H9 (cell line): ENCODE results near the gene INTS1. TPM values are rescaled to one million over a fixed set of nuclear protein-coding genes. Genes with fewer than 3 reads are reported as not detected.
"Not testable (repeated sequence)": the region's sequence is repeated elsewhere in the genome, so short reads cannot be mapped to it uniquely, and the experiment has no call there.

ENCODE experiments used
- DNase-seq: peaks from one replicate; pipeline ENCODE4 v3.0.0-alpha.2; 2017
- H2AFZ ChIP-seq: one replicate; pipeline ENCODE4 v1.6.1; 2013; ENCODE audit warnings: mild to moderate bottlenecking, low read length, control low read depth, moderate library complexity
- H2AK5ac ChIP-seq: 2 replicates; pipeline ENCODE4 v1.6.1; 2013; ENCODE audit warnings: low read length, control low read depth, mixed read lengths; ENCODE audit not compliant: insufficient read length
- H2BK120ac ChIP-seq: one replicate; pipeline ENCODE4 v1.6.1; 2013; ENCODE audit warnings: low read depth, mild to moderate bottlenecking, low read length, control low read depth, inconsistent platforms; ENCODE audit not compliant: poor library complexity, severe bottlenecking
- H2BK12ac ChIP-seq: 2 replicates; pipeline ENCODE4 v1.6.1; 2013; ENCODE audit warnings: low read length, control low read depth, mixed read lengths, low read depth; ENCODE audit not compliant: insufficient read length
- H2BK15ac ChIP-seq: 2 replicates; pipeline ENCODE4 v1.6.1; 2013; ENCODE audit warnings: low read depth, low read length, control low read depth
- H2BK20ac ChIP-seq: one replicate; pipeline ENCODE4 v1.6.1; 2013; ENCODE audit warnings: low read depth, mild to moderate bottlenecking, low read length, control low read depth, inconsistent platforms; ENCODE audit not compliant: poor library complexity, severe bottlenecking
- H2BK5ac ChIP-seq: 2 replicates; pipeline ENCODE4 v1.6.1; 2013; ENCODE audit warnings: low read length, control low read depth, mixed read lengths; ENCODE audit not compliant: insufficient read length
- H3K14ac ChIP-seq: 2 replicates; pipeline ENCODE4 v1.6.1; 2013; ENCODE audit warnings: low read length, control low read depth; ENCODE audit not compliant: insufficient read depth
- H3K18ac ChIP-seq: 2 replicates; pipeline ENCODE4 v1.6.1; 2013; ENCODE audit warnings: low read depth, mild to moderate bottlenecking, mixed read lengths, low read length, control low read depth; ENCODE audit not compliant: insufficient read length
- H3K23ac ChIP-seq: 2 replicates; pipeline ENCODE4 v1.6.1; 2013; ENCODE audit warnings: low read length, control low read depth, mixed read lengths, low read depth; ENCODE audit not compliant: insufficient read length
- H3K23me2 ChIP-seq: 2 replicates; pipeline ENCODE4 v1.6.1; 2013; ENCODE audit warnings: low read depth, mild to moderate bottlenecking, mixed read lengths, low read length, control low read depth; ENCODE audit not compliant: insufficient read length, poor library complexity, severe bottlenecking
- H3K27ac ChIP-seq: 2 replicates; pipeline ENCODE4 v1.5.1; 2013; ENCODE audit warnings: low read length, control low read depth, mixed read lengths, low read depth; ENCODE audit not compliant: insufficient read length
- H3K27me3 ChIP-seq: 2 replicates; pipeline ENCODE4 v1.6.1; 2013; ENCODE audit warnings: low read length, control low read depth, inconsistent platforms; ENCODE audit not compliant: insufficient read depth
- H3K4ac ChIP-seq: 2 replicates; pipeline ENCODE4 v1.6.1; 2013; ENCODE audit warnings: low read depth, mild to moderate bottlenecking, control low read depth, inconsistent platforms, low read length, moderate library complexity
- H3K4me1 ChIP-seq: 2 replicates; pipeline ENCODE4 v1.6.1; 2013; ENCODE audit warnings: low read length, control low read depth, inconsistent platforms; ENCODE audit not compliant: insufficient read depth
- H3K4me2 ChIP-seq: 2 replicates; pipeline ENCODE4 v1.6.1; 2013; ENCODE audit warnings: low read length, control low read depth, mixed read lengths; ENCODE audit not compliant: insufficient read length, insufficient read depth
- H3K56ac ChIP-seq: 2 replicates; pipeline ENCODE4 v1.6.1; 2013; ENCODE audit warnings: low read depth, mild to moderate bottlenecking, mixed read lengths, low read length, control low read depth; ENCODE audit not compliant: insufficient read length
- H3K79me1 ChIP-seq: 2 replicates; pipeline ENCODE4 v1.6.1; 2013; ENCODE audit warnings: low read depth, mild to moderate bottlenecking, moderate library complexity, low read length, control low read depth, inconsistent platforms; ENCODE audit not compliant: insufficient read depth, poor library complexity, severe bottlenecking
- H3K79me2 ChIP-seq: 2 replicates; pipeline ENCODE4 v1.6.1; 2013; ENCODE audit warnings: low read length, control low read depth, inconsistent platforms; ENCODE audit not compliant: insufficient read depth
- H3K9ac ChIP-seq: 2 replicates; pipeline ENCODE4 v1.6.1; 2013; ENCODE audit warnings: low read length, control low read depth, mixed read lengths; ENCODE audit not compliant: insufficient read length; ENCODE audit errors: extremely low read depth
- H3K9me3 ChIP-seq: one replicate; pipeline ENCODE4 v1.6.1; 2013; ENCODE audit warnings: low read depth, low read length, inconsistent platforms; ENCODE audit not compliant: control insufficient read depth
- H3T11ph ChIP-seq: one replicate; pipeline ENCODE4 v1.6.1; 2013; ENCODE audit warnings: mild to moderate bottlenecking, low read length, control low read depth, inconsistent platforms
- H4K20me1 ChIP-seq: one replicate; pipeline ENCODE4 v1.6.1; 2013; ENCODE audit not compliant: control insufficient read depth, insufficient read length, insufficient read depth
- H4K5ac ChIP-seq: 2 replicates; pipeline ENCODE4 v1.6.1; 2013; ENCODE audit warnings: low read depth, mild to moderate bottlenecking, mixed read lengths, low read length, control low read depth; ENCODE audit not compliant: insufficient read length
- H4K8ac ChIP-seq: replicated peaks from 2 replicates; pipeline ENCODE4 v1.6.1; 2013; ENCODE audit warnings: low read length, control low read depth, mixed read lengths, low read depth; ENCODE audit not compliant: insufficient read length
- H4K91ac ChIP-seq: 2 replicates; pipeline ENCODE4 v1.6.1; 2013; ENCODE audit warnings: low read depth, mild to moderate bottlenecking, moderate library complexity, mixed read lengths, low read length, control low read depth; ENCODE audit not compliant: insufficient read length
- H3K27ac Mint-ChIP-seq, 3 experiments: 2 replicates in 2 of 3; 3 replicates in 1 of 3; pipeline ENCODE4 v1.8.0; 2020 to 2021; ENCODE audit warnings: mixed read lengths in 3 of 3, mild to moderate bottlenecking in 1 of 3, moderate library complexity in 1 of 3
- H3K27me3 Mint-ChIP-seq: 2 replicates; pipeline ENCODE4 v1.8.0; 2021; ENCODE audit warnings: low read depth, mild to moderate bottlenecking, moderate library complexity, mixed read lengths
- H3K36me3 Mint-ChIP-seq, 3 experiments: 2 replicates in 2 of 3; 3 replicates in 1 of 3; pipeline ENCODE4 v1.8.0; 2020 to 2021; ENCODE audit warnings: low read depth in 3 of 3, mixed read lengths in 3 of 3; ENCODE audit not compliant: insufficient read depth in 1 of 3
- H3K4me1 Mint-ChIP-seq, 2 experiments: 2 replicates each; pipeline ENCODE4 v1.8.0; 2020; ENCODE audit warnings: mixed read lengths in 2 of 2
- H3K4me3 Mint-ChIP-seq, 2 experiments: 2 replicates in 1 of 2; 3 replicates in 1 of 2; pipeline ENCODE4 v1.8.0; 2020 to 2021; ENCODE audit warnings: mild to moderate bottlenecking in 2 of 2, mixed read lengths in 2 of 2, moderate library complexity in 1 of 2
- H3K9me3 Mint-ChIP-seq, 2 experiments: 2 replicates in 1 of 2; 3 replicates in 1 of 2; pipeline ENCODE4 v1.8.0; 2020; ENCODE audit warnings: mild to moderate bottlenecking in 2 of 2, mixed read lengths in 2 of 2, moderate library complexity in 1 of 2
- WGBS: extraction: QIAGEN DNeasy Blood & Tissue Kit; methylation state at CpG from one replicate; pipeline ENCODE4 v1.1.7; 2013; ENCODE audit warnings: missing lambda C conversion rate, low lambda C conversion rate, mixed read lengths; ENCODE audit not compliant: insufficient read length; ENCODE audit errors: extremely low coverage; 5-methylcytosine and 5-hydroxymethylcytosine counted together
- total RNA-seq: library from RNA; stranded (reverse); gene quantifications from 2 replicates; pipeline ENCODE4 v1.2.1, GENCODE V29; 2021
- TF ChIP-seq, protein P1 (sequence below): fragments of 200-600 bp; sonication (generic); conservative IDR thresholded peaks from 3 replicates; pipeline ENCODE4 v1.8.0; 2021; ENCODE audit warnings: antibody characterized with exemption, mild to moderate bottlenecking

The INTS1 gene
- total RNA-seq, 1 experiment from 2014 or later: 133 TPM

- no peaks in the 10 kb centered on the region for H3K23me2 ChIP-seq
- H3K18ac ChIP-seq: no peak overlapping the region
- no peak overlapping the region for H3T11ph ChIP-seq
- H3K9ac ChIP-seq: no peak overlapping the region
- H4K20me1 ChIP-seq: peaks cover 2% of the 10 kb centered on the region
- no peaks in the 10 kb centered on the region for H3K27me3 Mint-ChIP-seq
- no peaks in the 10 kb centered on the region for H3K36me3 Mint-ChIP-seq
- no peaks in the 10 kb centered on the region; a peak in 1 of 5 replicates for H3K9me3 Mint-ChIP-seq
- H3K4me1 Mint-ChIP-seq: peaks cover 3% of the 10 kb centered on the region in 2 experiments; a peak in 1 of 4 replicates
- WGBS: no CpG with 5 or more reads among the region's 17 CpGs
- H3K27me3 ChIP-seq: no peaks in the 10 kb centered on the region
- no peak overlapping the region for H2BK20ac ChIP-seq
- no peak overlapping the region for H4K5ac ChIP-seq
- H4K91ac ChIP-seq: no peak overlapping the region
- TF ChIP-seq, protein P1, sequence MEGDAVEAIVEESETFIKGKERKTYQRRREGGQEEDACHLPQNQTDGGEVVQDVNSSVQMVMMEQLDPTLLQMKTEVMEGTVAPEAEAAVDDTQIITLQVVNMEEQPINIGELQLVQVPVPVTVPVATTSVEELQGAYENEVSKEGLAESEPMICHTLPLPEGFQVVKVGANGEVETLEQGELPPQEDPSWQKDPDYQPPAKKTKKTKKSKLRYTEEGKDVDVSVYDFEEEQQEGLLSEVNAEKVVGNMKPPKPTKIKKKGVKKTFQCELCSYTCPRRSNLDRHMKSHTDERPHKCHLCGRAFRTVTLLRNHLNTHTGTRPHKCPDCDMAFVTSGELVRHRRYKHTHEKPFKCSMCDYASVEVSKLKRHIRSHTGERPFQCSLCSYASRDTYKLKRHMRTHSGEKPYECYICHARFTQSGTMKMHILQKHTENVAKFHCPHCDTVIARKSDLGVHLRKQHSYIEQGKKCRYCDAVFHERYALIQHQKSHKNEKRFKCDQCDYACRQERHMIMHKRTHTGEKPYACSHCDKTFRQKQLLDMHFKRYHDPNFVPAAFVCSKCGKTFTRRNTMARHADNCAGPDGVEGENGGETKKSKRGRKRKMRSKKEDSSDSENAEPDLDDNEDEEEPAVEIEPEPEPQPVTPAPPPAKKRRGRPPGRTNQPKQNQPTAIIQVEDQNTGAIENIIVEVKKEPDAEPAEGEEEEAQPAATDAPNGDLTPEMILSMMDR: no peak
- H2BK15ac ChIP-seq: no peak overlapping the region
- H3K56ac ChIP-seq: no peak overlapping the region
- no peak overlapping the region for H2AFZ ChIP-seq
- no peak overlapping the region for H3K27ac ChIP-seq
- H3K4me1 ChIP-seq: no peaks in the 10 kb centered on the region
- no peak overlapping the region for H3K4ac ChIP-seq
- no peak overlapping the region for H3K4me3 Mint-ChIP-seq
- H2BK5ac ChIP-seq: no peak overlapping the region
- no peak overlapping the region for H2BK12ac ChIP-seq
- no peak for DNase-seq
- H4K8ac ChIP-seq: no peak overlapping the region
- no peak overlapping the region for H2AK5ac ChIP-seq
- no peaks in the 10 kb centered on the region for H3K9me3 ChIP-seq
- H3K14ac ChIP-seq: no peak overlapping the region
- H2BK120ac ChIP-seq: no peak overlapping the region
- H3K79me2 ChIP-seq: no peaks in the 10 kb centered on the region
- H3K23ac ChIP-seq: no peak overlapping the region
- no peak overlapping the region for H3K4me2 ChIP-seq
- no peaks in the 10 kb centered on the region for H3K79me1 ChIP-seq
- no peak overlapping the region for H3K27ac Mint-ChIP-seq
These were observed 57.6 kb downstream of the INTS1 start for GRCh38 chr7:1446620-1447032.

GRCh38 chr7:1446026-1446425 is 58.2 kb downstream of the INTS1 start:
- H3K14ac ChIP-seq, H2BK20ac ChIP-seq, H3K27ac ChIP-seq, H3K23ac ChIP-seq, H2BK120ac ChIP-seq, H2AK5ac ChIP-seq, H3K79me1 ChIP-seq, H3K36me3 Mint-ChIP-seq, H3K9me3 ChIP-seq, H3K23me2 ChIP-seq, H4K20me1 ChIP-seq, H3K4ac ChIP-seq, H3K9ac ChIP-seq, H2AFZ ChIP-seq, H3K56ac ChIP-seq, H3K4me1 Mint-ChIP-seq, DNase-seq, H3K79me2 ChIP-seq, H3K27me3 ChIP-seq, H2BK15ac ChIP-seq, H3K4me3 Mint-ChIP-seq, H3K27me3 Mint-ChIP-seq, H3K4me1 ChIP-seq, H4K91ac ChIP-seq, H3T11ph ChIP-seq, H4K8ac ChIP-seq, H3K27ac Mint-ChIP-seq, H2BK12ac ChIP-seq, H3K4me2 ChIP-seq, H2BK5ac ChIP-seq, H4K5ac ChIP-seq, H3K9me3 Mint-ChIP-seq, H3K18ac ChIP-seq: not testable (repeated sequence)
- WGBS: no CpG with 5 or more reads among the region's 5 CpGs
